ACHN (cell line): ENCODE data around the gene UPP1.
"Not testable (repeated sequence)": the region's sequence is repeated elsewhere in the genome, so short reads cannot be mapped to it uniquely, and the experiment has no call there.

Experiments used
- DNase-seq: peaks from one replicate; pipeline ENCODE4 v3.0.0-alpha.2; 2015
- in situ Hi-C: cut with HindIII; loops from 2 replicates; pipeline ENCODE4 v1.10.0; 2017; ENCODE audit warnings: low sequenced_read_pairs, low pct_ligation_motif_present, low pct_unique_long_range_greater_than_20kb

The UPP1 gene

DNA sequence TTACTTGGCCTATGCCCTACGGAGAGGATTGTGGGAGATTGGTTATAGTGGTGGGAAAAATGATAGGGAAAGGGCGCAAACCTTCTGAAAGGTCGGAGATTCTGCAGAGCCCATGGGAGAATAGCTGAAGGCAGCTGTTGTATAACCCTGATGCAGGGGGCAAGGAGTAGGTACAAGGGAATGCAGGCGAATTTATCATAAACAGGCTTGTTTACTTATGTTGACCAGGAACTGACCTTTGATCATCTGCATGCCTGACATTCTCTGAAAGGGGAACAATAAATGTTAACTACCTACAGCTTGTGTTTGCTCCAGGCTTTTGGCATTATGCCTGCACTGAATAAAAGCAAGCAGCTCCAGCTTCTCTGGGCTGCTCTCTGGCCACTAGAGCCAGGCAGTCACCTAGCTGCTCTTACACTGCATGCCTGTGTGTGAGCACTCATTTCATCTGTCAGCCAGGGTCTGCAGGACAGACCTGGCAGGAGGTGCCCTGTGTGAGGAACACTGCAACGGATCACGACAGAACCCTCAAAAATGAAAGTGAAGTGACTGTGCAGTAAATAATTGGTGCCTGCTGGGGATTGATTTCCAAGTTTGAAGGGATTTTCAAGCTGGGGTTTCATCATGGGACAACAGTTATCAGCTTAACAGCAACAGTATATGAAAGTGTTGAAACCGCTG is 51.1 kb downstream of the UPP1 start:
- in situ Hi-C loops, result no loop called here
- DNase-seq, result no peak

DNA sequence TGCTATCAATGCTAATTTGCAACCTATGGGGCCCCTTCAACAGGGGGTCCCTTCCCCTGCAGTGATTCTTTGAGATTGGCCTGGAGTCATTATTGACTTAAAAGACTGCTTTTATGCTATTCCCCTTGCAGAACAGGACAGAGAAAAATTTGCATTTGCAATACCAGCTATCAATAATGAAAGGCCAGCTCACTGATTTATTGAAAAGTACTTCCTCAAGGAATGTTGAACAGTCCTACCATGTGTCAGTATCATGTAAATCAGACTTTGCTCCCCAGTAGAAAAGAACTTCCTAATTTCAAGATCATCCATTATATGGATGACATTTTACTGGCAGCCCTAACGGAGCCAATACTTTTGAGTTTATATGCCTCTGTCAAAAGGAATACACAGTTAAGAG is 52.5 kb downstream of the UPP1 start:
- in situ Hi-C loops, result no loop called here
- DNase-seq, result no peak

DNA sequence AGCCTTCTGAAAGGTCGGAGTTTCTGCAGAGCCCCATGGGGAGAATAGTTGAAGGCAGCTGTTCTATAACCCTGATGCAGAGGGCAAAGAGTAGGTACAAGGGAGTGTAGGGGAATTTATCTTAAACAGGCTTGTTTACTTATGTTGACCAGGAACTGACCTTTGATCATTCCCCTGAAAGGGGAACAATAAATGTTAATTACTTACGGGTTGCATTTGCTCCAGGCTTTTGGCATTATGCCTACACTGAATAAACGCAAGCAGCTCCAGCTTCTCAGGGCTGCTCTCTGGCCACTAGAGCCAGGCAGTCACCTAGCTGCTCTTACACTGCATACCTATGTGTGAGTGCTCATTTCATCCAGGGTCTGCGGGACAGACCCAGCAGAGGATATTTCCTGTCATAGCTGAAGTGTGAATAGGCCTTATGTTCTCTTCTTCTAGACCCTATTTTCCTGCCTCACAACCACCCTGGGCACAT is 55.3 kb downstream of the UPP1 start:
- in situ Hi-C loops, result no loop called here
- DNase-seq, result no peak

DNA sequence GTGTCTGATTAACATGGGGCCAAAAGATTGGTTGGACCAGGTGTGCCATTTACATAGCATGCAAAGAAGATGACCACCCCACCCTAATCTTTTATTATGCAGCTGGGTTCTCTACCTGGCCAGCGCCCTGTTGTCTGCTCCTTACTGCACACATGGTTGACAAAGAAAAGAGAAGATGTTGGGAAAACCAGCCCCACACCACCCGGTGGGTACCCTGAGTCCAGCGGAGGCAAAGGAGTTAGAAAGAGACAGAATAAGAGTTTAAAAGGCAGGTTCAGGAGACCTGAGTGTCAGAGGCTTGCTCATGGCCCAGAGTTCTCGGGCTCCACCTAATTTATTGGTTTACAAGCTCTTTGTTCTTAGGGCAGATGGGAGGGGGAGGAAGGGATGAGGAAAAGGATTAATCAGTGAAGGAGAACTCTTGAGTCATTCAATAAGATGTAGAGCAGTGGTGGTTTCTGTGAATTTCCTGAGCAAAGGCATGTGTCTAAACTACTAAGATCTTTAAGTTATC is 58.1 kb downstream of the UPP1 start:
- DNase-seq, result no peak
- in situ Hi-C loops, result no loop called here

DNA sequence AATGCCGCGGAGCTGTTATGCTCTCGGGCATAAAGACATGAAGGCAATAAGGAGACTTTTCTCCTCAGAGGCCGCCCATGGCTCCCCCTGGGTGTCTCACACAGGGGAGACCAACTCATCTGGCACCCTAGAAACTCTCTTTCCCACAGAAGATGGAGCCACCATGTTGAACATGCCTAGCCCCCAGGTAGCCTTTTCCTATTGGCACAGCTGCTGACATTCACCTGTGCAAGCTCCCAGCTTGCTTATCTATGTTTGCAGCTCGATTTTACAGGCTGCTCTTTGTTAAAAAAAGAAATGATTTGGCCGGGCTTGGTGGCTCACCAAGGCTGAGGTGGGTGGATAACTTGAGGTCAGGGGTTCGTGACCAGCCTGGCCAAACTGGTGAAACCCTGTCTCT is 58.6 kb downstream of the UPP1 start:
- in situ Hi-C loops, DNase-seq: not testable (repeated sequence)

DNA sequence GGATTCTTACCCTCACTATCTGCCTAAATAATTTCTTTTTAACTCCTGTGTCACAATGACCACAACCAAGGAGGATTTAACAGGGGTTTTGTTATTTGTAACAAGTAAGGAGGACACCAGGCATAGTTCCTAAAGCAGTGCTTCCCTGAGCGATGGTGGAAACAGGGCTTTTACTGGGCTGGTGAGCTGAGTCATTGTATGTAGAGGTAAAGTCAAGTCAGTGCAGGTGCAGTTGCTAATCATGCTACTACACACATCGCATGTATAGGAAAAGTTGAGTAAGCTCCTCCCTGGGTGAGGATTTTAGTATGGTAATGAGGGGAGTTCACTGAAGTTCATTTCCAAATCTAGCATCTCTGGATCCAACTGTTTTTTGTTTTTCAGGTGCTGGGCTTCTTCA is 59.2 kb downstream of the UPP1 start:
- in situ Hi-C loops, result no loop called here
- DNase-seq, result no peak

DNA sequence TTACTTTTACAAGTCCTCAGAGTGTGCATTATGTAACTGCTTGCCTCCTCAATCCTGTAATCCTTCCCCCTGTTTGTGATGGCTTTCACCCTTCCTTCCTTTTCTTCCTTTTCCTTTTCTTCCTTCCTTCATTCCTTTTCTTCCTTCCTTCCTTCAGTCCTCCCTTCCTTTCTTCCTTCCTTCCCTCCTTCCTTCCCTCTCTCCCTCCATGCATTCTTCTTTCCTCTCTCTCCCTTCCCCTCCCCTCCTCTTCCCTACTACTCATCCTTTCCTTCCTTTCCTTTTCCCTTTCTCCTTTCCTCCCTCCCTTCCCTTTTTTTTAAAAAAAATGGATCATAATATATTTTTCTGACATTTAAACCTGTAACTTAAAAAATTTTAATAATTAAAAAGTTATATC is 60.0 kb downstream of the UPP1 start:
- in situ Hi-C loops, result no loop called here
- DNase-seq, result no peak

DNA sequence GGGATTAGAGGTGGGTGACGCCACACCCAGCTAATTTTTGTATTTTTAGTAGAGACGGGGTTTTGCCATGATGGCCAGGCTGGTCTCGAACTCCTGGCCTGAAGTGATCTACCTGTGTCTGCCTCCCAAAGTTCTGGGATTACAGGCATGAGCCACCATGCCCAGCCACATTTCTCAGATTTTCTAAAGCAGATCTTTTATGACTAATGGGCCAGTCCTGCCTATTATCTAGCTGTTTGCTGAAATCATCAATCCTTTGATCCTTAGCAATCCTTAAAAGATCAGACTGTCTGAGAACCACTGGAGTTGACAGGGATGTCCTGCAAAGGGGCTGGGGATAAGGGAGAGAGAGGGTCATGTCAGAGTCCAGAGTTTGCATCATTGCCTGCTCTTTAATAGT is 61.0 kb downstream of the UPP1 start:
- in situ Hi-C loops, result no loop called here
- no peak for DNase-seq

DNA sequence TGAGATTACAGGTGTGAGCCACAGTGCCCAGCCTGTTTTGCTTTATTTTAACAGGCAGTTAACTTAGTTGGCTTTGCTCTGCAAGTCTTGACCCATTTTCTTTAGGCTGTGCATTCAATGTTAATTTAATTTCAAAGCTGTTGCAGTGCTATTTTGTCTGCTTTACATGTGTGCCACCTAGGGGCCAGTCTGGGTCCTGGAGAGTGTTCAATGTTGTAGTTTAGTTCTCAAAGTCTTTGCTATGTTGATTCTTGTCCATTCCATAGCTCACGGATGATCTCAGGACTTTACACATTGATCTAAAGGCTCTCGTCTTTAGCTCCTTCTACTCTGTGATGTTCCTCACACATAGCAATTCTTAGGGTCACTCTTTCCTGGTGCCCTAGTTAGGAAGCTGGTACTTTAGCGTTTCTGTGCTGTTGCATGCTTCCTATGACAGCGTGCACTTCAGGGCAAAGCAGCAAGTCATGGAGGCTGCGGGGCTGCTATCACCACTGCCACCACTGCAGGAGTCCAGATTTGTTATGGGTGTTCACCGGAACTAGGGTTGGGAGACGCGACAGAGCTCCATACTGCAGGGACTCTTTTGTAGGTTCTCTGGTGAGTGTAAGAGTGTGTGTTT is 65.8 kb downstream of the UPP1 start:
- in situ Hi-C loops, result no loop called here
- peak; percentile 55 for DNase-seq
